Measurements from ENCODE around the gene KDR. TPM values are rescaled to one million over a fixed set of nuclear protein-coding genes. Genes with fewer than 3 reads are reported as not detected.

Gene KDR
- polyA plus RNA-seq, 1 donor: 14.5 TPM

DNA sequence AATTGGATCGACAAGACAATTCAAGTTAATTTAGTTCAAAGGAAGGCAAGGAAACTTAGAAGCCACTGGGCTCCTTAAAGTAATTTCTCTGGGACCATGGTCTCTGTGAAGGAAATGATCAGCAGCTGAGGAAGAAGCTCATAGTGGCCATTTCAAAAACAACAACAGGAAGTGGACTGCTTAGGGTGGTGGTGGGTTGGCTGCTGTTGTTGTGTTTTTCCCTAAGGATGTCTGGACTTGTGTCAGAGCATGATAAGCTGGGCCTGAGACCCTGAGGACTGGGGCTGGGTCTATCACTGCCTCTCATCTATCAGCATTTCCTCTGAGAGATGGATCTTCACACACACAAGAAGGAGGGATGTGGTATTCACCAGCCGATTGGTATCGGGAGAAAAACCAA is 18.3 kb downstream of the KDR start:
- no peaks in the 10 kb centered on the region for H3K36me3 ChIP-seq (ENCODE audit: control insufficient read depth, insufficient read depth, low read length)
- H3K9me3 ChIP-seq (ENCODE audit: control insufficient read depth, low read depth, low read length): no peaks in the 10 kb centered on the region
- H3K4me1 ChIP-seq (ENCODE audit: control insufficient read depth, insufficient read depth, low read length): no peaks in the 10 kb centered on the region
- no peaks in the 10 kb centered on the region for H3K27me3 ChIP-seq (ENCODE audit: control insufficient read depth, insufficient read depth, low read length)
- no peak overlapping the region for H3K4me3 ChIP-seq (ENCODE audit: low read length)
- no peak for DNase-seq
- H3K27ac ChIP-seq (ENCODE audit: low read length): no peak overlapping the region
- no CpG with 5 or more reads among the region's 3 CpGs for WGBS (ENCODE audit: insufficient coverage, low lambda C conversion rate)

DNA sequence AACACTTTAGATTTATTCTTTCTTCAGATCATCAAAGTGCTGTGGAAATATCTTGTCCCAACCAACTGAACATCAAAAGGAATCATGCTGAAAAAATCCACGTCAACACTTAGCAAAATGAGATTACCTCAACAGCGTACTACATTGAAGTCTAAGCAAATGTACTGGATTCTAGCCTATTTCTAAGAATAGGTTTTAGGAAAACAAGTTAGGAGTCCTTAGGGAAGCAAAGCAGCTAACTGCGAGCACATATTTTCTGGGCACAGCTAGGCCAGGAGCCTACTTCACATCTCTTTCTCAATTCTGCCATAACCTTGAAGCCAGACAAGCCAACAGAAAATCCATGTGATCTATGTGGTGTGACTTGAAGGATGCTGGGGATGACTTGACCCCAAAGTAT is 22.2 kb downstream of the KDR start:
- WGBS (ENCODE audit: insufficient coverage, low lambda C conversion rate): no CpG with 5 or more reads among the region's 3 CpGs
- DNase-seq: no peak
- no peak overlapping the region for H3K27ac ChIP-seq (ENCODE audit: low read length)
- H3K27me3 ChIP-seq (ENCODE audit: control insufficient read depth, insufficient read depth, low read length): no peaks in the 10 kb centered on the region
- no peaks in the 10 kb centered on the region for H3K36me3 ChIP-seq (ENCODE audit: control insufficient read depth, insufficient read depth, low read length)
- H3K9me3 ChIP-seq (ENCODE audit: control insufficient read depth, low read depth, low read length): no peaks in the 10 kb centered on the region
- no peaks in the 10 kb centered on the region for H3K4me1 ChIP-seq (ENCODE audit: control insufficient read depth, insufficient read depth, low read length)
- H3K4me3 ChIP-seq (ENCODE audit: low read length): no peak overlapping the region

DNA sequence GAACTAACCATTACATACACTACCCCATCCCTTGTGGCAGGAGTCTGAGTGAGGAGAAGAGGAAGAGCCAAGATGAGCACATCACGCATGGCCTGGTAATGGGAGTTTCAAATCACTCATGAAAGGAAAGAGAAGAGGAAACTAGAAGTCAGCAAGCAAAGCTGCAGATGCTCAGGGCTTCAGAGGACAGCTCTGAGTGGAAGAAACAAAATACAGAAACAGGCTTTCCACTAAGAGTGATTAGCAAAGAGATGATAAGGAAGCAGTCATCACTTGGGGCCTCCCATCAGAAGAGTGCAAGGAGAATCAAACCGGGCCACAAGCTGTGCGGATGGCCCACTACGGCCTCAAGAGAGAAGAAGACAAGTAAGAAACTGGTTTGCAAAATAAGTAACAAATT is 25.6 kb downstream of the KDR start:
- Histone ChIP-seq H3K4me3 (ENCODE audit: low read length) (no peak overlapping the region), H3K27me3 (ENCODE audit: control insufficient read depth, insufficient read depth, low read length) (no peaks in the 10 kb centered on the region), H3K4me1 (ENCODE audit: control insufficient read depth, insufficient read depth, low read length) (no peaks in the 10 kb centered on the region), H3K27ac (ENCODE audit: low read length) (no peak overlapping the region), H3K9me3 (ENCODE audit: control insufficient read depth, low read depth, low read length) (no peaks in the 10 kb centered on the region), H3K36me3 (ENCODE audit: control insufficient read depth, insufficient read depth, low read length) (no peaks in the 10 kb centered on the region)
- 90% methylated on average over 3 of the region's 4 CpGs for WGBS (ENCODE audit: insufficient coverage, low lambda C conversion rate)
- no peak for DNase-seq

DNA sequence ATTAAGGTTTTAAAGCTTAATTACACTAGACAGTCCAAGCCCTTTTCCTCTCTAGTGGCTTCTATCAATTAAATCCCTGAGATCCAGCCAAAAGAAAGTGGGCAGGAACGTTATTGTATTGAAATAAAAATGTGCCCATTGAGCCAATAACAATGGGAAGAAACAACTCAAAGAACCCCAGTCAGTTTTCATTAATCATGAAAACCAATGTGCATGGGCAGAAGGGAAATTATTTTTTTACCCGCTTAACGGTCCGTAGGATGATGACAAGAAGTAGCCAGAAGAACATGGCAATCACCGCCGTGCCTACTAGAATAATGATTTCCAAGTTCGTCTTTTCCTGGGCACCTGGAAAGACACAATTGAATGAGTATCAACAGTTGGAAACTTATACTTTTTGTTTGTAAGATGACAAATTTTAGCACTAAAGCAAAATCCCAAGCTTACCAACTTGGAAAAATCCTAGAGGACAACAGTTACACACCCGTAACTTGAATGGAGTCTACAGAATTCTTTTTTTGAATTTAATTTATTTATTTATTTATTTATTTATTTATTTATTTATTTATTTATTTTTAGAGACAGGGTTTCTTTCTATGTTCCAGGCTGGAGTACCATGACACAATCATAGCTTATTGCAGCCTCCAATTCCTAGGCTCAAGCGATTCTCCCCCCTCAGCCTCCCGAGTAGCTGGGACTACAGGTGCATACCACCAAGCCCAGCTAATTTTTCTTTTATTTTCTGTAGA is 26.8 kb downstream of the KDR start:
- Histone ChIP-seq H3K4me1 (ENCODE audit: control insufficient read depth, insufficient read depth, low read length) (no peaks in the 10 kb centered on the region), H3K9me3 (ENCODE audit: control insufficient read depth, low read depth, low read length) (no peaks in the 10 kb centered on the region), H3K27ac (ENCODE audit: low read length) (no peak overlapping the region), H3K36me3 (ENCODE audit: control insufficient read depth, insufficient read depth, low read length) (no peaks in the 10 kb centered on the region), H3K27me3 (ENCODE audit: control insufficient read depth, insufficient read depth, low read length) (no peaks in the 10 kb centered on the region), H3K4me3 (ENCODE audit: low read length) (no peak overlapping the region)
- 97% methylated on average over 6 of the region's 10 CpGs for WGBS (ENCODE audit: insufficient coverage, low lambda C conversion rate)
- DNase-seq: no peak

DNA sequence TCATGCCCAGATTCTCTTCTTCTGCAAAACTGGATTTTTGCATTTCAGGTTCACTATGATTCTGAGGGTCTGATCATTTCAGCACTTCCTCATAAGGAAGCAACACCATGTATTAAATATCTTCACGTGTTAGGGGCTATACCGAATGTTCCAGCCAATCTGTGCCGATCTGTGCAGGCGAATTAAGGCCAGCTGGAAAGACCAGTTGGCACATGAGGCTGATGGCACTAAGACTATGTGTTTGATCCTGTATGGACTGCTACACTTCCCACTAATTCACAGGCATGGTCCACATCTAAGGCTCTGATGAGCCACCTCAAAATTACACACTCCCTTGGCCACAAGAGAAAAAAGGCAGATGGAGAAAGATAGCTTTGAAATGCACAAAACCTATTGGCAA is 28.8 kb downstream of the KDR start:
- Histone ChIP-seq H3K9me3 (ENCODE audit: control insufficient read depth, low read depth, low read length) (no peaks in the 10 kb centered on the region), H3K27ac (ENCODE audit: low read length) (no peak overlapping the region), H3K4me3 (ENCODE audit: low read length) (no peak overlapping the region), H3K36me3 (ENCODE audit: control insufficient read depth, insufficient read depth, low read length) (no peaks in the 10 kb centered on the region), H3K4me1 (ENCODE audit: control insufficient read depth, insufficient read depth, low read length) (no peaks in the 10 kb centered on the region), H3K27me3 (ENCODE audit: control insufficient read depth, insufficient read depth, low read length) (no peaks in the 10 kb centered on the region)
- no CpG with 5 or more reads among the region's 4 CpGs for WGBS (ENCODE audit: insufficient coverage, low lambda C conversion rate)
- no peak for DNase-seq

DNA sequence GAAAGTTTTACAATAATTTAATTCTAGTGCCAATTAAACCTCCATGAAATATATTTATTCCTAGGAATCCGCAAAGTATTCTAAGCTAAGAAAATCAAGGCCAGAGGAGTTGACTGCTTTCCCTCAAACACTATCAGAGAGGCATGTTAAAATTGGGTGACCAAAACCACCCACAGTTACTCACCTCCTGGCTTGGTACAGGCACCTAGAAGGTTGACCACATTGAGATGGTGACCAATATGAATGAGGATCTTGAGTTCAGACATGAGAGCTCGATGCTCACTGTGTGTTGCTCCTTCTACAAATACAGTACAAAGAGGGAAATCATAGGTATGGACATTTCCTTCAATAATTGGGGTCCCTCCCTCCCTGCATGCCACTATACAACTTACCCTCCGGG is 29.4 kb downstream of the KDR start:
- Histone ChIP-seq H3K36me3 (ENCODE audit: control insufficient read depth, insufficient read depth, low read length) (no peaks in the 10 kb centered on the region), H3K4me3 (ENCODE audit: low read length) (no peak overlapping the region), H3K27ac (ENCODE audit: low read length) (no peak overlapping the region), H3K9me3 (ENCODE audit: control insufficient read depth, low read depth, low read length) (no peaks in the 10 kb centered on the region), H3K27me3 (ENCODE audit: control insufficient read depth, insufficient read depth, low read length) (no peaks in the 10 kb centered on the region), H3K4me1 (ENCODE audit: control insufficient read depth, insufficient read depth, low read length) (no peaks in the 10 kb centered on the region)
- no peak for DNase-seq
- WGBS (ENCODE audit: insufficient coverage, low lambda C conversion rate): no CpG with 5 or more reads among the region's 3 CpGs

DNA sequence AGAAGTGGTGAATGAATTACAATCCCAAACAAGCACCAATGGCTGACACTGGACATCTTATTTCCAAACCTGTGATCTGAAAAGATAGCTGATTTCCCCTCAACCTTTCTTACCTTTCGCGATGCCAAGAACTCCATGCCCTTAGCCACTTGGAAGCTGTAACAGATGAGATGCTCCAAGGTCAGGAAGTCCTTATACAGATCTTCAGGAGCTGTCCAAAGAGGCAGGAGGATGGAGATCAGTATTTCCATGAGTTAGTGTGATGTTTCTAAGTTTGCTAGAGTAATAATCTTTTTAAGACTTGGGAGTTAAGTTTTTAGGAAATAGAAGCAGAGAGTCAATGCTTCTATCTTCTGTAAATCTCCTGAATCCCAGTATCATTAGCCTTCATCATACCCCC is 32.9 kb downstream of the KDR start:
- H3K4me3 ChIP-seq (ENCODE audit: low read length): no peak overlapping the region
- no peak for DNase-seq
- no peak overlapping the region for H3K27ac ChIP-seq (ENCODE audit: low read length)

DNA sequence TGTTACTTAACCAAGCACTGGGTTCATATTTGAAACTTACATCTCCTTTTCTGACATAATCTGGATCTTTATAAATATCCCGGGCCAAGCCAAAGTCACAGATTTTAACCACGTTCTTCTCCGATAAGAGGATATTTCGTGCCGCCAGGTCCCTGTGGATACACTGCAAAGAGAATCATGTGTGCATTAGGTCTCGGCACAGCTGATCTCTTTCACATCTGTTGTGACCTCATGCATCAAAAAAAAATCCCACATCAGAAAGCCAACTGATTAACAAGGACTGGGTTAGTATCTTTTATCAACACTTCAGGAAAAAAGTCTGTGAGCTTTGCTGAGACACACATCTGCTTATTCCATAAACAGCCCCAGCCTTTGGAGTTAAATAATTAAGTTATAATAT is 35.5 kb downstream of the KDR start:
- H3K4me3 ChIP-seq (ENCODE audit: low read length): no peak overlapping the region
- H3K36me3 ChIP-seq (ENCODE audit: control insufficient read depth, insufficient read depth, low read length): no peaks in the 10 kb centered on the region
- H3K4me1 ChIP-seq (ENCODE audit: control insufficient read depth, insufficient read depth, low read length): no peaks in the 10 kb centered on the region
- DNase-seq: no peak
- WGBS (ENCODE audit: insufficient coverage, low lambda C conversion rate): no CpG with 5 or more reads among the region's 6 CpGs
- no peaks in the 10 kb centered on the region for H3K27me3 ChIP-seq (ENCODE audit: control insufficient read depth, insufficient read depth, low read length)
- no peaks in the 10 kb centered on the region for H3K9me3 ChIP-seq (ENCODE audit: control insufficient read depth, low read depth, low read length)
- H3K27ac ChIP-seq (ENCODE audit: low read length): no peak overlapping the region

More for the DNA sequence above, 32.9 kb downstream of the KDR start:
- no peaks in the 10 kb centered on the region for H3K27me3 ChIP-seq (ENCODE audit: control insufficient read depth, insufficient read depth, low read length)
- no peaks in the 10 kb centered on the region for H3K36me3 ChIP-seq (ENCODE audit: control insufficient read depth, insufficient read depth, low read length)
- no peaks in the 10 kb centered on the region for H3K4me1 ChIP-seq (ENCODE audit: control insufficient read depth, insufficient read depth, low read length)
- H3K9me3 ChIP-seq (ENCODE audit: control insufficient read depth, low read depth, low read length): no peaks in the 10 kb centered on the region
- no CpG with 5 or more reads among the region's 2 CpGs for WGBS (ENCODE audit: insufficient coverage, low lambda C conversion rate)

DNA sequence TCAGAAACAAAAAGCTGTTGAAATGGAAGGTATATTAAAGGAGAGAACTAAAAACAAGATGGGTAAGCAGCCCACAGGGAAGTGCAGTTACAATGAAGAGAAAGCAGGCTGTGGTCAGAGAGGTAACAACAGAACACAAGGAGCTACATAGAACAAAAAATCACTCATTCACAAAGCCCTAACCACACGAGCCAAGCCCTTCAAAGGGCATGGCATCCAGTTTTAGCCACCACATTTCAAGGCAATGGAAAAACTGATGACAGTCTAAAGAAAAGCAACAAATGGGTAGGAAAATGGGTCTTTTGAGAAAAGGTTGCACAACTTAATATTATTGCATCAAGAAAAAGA is 37.5 kb downstream of the KDR start:
- no peaks in the 10 kb centered on the region for H3K4me1 ChIP-seq (ENCODE audit: control insufficient read depth, insufficient read depth, low read length)
- DNase-seq: no peak
- no peaks in the 10 kb centered on the region for H3K36me3 ChIP-seq (ENCODE audit: control insufficient read depth, insufficient read depth, low read length)
- WGBS (ENCODE audit: insufficient coverage, low lambda C conversion rate): 80% methylated on average over 1 of the region's 1 CpG
- H3K4me3 ChIP-seq (ENCODE audit: low read length): no peak overlapping the region
- no peaks in the 10 kb centered on the region for H3K9me3 ChIP-seq (ENCODE audit: control insufficient read depth, low read depth, low read length)
- H3K27ac ChIP-seq (ENCODE audit: low read length): no peak overlapping the region
- H3K27me3 ChIP-seq (ENCODE audit: control insufficient read depth, insufficient read depth, low read length): no peaks in the 10 kb centered on the region

DNA sequence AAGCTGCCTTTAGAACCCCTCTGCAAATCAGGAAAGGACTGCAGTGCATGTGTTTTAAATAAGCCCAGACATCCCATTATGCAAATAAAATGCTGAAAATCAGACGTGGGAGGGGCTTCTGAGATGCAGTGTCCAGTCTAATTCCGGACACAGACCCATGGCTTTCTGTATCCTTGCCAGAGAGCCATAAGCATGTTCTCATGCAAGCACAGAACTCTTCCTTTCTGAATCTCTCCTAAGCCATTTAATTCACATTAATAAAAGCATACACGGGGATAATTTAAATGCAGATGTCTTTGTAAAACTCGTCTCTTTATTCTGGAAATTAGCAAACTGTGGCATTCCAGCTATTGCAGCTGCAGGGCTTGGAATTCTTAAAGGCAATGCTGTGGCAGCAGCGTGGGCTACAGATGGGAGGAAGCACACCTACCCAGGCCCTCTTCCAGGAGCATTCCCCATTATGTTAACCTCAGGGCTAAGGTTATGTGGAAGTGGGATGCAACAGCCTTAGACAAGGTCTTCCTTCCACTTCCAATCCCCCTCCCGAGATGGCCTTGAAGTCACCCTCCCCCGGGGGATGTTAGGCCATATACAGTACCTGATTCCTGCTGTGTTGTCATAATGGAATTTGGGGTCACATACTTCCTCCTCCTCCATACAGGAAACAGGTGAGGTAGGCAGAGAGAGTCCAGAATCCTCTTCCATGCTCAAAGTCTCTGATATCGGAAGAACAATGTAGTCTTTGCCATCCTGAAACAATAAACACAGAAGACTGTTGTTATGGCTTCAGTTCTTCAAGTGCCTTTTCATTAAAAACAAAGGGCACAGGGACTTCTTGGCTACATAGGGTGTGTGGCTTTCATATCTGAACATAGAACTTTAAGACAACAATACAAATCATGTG is 38.1 kb downstream of the KDR start:
- no peaks in the 10 kb centered on the region for H3K9me3 ChIP-seq (ENCODE audit: control insufficient read depth, low read depth, low read length)
- no peaks in the 10 kb centered on the region for H3K36me3 ChIP-seq (ENCODE audit: control insufficient read depth, insufficient read depth, low read length)
- no peak overlapping the region for H3K4me3 ChIP-seq (ENCODE audit: low read length)
- no CpG with 5 or more reads among the region's 8 CpGs for WGBS (ENCODE audit: insufficient coverage, low lambda C conversion rate)
- H3K4me1 ChIP-seq (ENCODE audit: control insufficient read depth, insufficient read depth, low read length): no peaks in the 10 kb centered on the region
- no peaks in the 10 kb centered on the region for H3K27me3 ChIP-seq (ENCODE audit: control insufficient read depth, insufficient read depth, low read length)
- DNase-seq: no peak
- H3K27ac ChIP-seq (ENCODE audit: low read length): no peak overlapping the region
